PC-3 (cell line): ENCODE data around the gene UPF2.

ENCODE experiments used
- CTCF ChIP-seq: fragments of 300-600 bp; sonication (generic); conservative IDR thresholded peaks from 2 replicates; pipeline ENCODE4 v1.5.1; 2017; ENCODE audit warnings: antibody characterized with exemption, low read depth, mild to moderate bottlenecking, low read length
- EZH2 ChIP-seq: fragments of 300-600 bp; sonication (generic); IDR thresholded peaks from one replicate; pipeline ENCODE4 v1.6.1; 2017; ENCODE audit warnings: antibody characterized with exemption, mild to moderate bottlenecking, low read length; ENCODE audit not compliant: unreplicated experiment
- EZH2phosphoT487 ChIP-seq: fragments of 300-600 bp; sonication (generic); IDR thresholded peaks from 2 replicates; pipeline ENCODE4 v1.6.1; 2018; ENCODE audit warnings: mild to moderate bottlenecking, antibody characterized with exemption, low read length, borderline replicate concordance

- TF ChIP-seq EZH2, result no peak
- no peak for TF ChIP-seq CTCF
- no peak for TF ChIP-seq EZH2phosphoT487
These were observed 3.0 kb upstream of the UPF2 start for GRCh38 chr10:12045596-12045995.
